ENCODE results near the gene MARF1. TPM values are rescaled to one million over a fixed set of nuclear protein-coding genes. Genes with fewer than 3 reads are reported as not detected.

Gene MARF1, protein sequence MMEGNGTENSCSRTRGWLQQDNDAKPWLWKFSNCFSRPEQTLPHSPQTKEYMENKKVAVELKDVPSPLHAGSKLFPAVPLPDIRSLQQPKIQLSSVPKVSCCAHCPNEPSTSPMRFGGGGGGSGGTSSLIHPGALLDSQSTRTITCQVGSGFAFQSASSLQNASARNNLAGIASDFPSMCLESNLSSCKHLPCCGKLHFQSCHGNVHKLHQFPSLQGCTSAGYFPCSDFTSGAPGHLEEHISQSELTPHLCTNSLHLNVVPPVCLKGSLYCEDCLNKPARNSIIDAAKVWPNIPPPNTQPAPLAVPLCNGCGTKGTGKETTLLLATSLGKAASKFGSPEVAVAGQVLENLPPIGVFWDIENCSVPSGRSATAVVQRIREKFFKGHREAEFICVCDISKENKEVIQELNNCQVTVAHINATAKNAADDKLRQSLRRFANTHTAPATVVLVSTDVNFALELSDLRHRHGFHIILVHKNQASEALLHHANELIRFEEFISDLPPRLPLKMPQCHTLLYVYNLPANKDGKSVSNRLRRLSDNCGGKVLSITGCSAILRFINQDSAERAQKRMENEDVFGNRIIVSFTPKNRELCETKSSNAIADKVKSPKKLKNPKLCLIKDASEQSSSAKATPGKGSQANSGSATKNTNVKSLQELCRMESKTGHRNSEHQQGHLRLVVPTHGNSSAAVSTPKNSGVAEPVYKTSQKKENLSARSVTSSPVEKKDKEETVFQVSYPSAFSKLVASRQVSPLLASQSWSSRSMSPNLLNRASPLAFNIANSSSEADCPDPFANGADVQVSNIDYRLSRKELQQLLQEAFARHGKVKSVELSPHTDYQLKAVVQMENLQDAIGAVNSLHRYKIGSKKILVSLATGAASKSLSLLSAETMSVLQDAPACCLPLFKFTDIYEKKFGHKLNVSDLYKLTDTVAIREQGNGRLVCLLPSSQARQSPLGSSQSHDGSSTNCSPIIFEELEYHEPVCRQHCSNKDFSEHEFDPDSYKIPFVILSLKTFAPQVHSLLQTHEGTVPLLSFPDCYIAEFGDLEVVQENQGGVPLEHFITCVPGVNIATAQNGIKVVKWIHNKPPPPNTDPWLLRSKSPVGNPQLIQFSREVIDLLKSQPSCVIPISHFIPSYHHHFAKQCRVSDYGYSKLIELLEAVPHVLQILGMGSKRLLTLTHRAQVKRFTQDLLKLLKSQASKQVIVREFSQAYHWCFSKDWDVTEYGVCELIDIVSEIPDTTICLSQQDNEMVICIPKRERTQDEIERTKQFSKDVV (N-terminal part only)
- 12.0 and 13.5 TPM in 2 replicates for total RNA-seq

DNA sequence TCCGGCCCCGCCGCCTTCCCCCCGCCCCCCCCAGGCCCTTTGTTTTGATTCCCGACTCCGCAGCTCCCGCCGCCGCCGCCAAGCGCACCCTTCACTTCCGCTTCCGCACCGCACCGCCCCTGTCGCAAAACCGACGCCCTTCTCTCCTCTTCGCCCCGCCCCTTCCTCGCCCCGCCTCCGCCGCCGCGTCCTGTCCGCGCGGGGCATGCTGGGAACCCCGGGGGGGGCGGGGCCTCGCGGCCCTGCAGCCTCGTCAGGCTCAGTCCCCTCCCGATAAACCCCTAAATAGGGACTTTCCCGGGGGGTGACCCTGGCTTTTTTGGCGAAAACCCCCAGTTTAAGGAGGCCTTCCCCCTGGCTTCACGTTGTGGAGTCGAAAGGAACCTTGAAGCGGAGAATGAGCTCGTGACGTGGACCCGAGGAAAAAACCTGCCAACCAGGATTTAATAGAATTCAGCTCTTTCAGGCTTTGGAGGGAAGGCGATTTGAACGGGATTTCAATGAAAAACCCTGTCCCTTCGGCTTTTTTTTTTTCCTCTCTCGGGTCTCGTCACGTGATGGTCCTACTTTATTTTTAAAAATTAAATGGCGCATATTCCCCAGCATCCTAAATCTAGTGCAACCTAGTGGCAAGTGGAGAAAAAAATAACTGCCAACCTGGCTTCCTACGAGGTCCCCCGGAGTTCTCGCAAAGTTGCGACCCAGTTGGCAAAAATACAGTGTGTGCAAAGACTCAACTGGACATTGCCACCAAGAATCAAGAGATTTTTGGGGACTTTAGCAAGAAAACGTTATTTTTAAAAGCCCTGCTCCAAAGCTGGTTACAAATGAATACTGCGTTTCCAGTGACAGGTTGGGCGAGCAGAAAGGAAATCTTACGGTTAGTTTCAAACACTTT, at the start of gene MARF1:
TSS of gene MARF1 (minus strand) at position 107 of the 898 bp plus-strand sequence. CDS start 3,921 bp downstream, outside the sequence.

DNA sequence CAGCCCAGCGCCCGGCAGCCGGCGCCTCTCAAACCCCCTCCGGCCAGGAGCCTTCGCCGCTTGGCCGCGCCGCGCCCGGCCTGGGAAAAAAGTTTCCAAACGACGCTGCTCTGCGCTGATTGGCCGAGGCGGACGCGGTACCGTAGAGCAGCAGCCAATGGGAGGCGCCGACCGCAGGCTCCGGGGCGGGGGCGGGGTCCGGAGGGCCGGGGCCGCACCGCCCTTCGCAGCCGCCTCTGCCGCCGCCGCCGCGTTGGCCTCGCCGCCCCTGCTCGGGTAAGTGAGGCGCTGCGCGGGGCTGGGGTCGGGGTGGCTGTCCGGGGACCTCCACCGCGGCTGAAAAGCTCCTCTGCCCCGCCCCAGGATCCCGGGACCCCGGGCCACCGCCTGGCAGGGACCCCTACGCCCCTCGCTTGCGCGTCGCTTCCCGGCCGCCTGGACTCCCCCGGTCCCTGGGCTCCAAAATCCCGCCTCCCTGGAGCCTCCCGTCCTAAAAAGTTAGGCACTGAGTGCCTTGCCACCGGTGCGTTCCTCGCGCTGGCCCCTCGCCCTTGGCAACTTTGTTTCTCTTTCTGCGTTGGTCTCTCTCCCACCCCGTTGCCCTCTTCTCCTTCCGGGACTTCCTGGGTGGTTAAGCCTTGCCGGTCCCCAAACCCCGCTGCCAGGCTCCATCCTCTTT, 7.2 kb upstream of the MARF1 start, which contains the start of gene NDE1:
TSS of gene NDE1 (plus strand) at position 227 of the 679 bp plus-strand sequence. CDS start 14,534 bp downstream, outside the sequence.

Other genes starting within 250 kb of the MARF1 start
- gene MPV17L, start 247.4 kb downstream of the MARF1 start, total RNA-seq: 0.09 and 0.18 TPM in 2 replicates
- 15.8 and 22.0 TPM in 2 replicates for gene BMERB1, start 208.6 kb downstream of the MARF1 start, total RNA-seq
- gene NDE1, start 7.1 kb upstream of the MARF1 start, total RNA-seq: 33.6 and 40.5 TPM in 2 replicates
- under 0.01 TPM in 2 replicates for gene MYH11, start 213.9 kb upstream of the MARF1 start, total RNA-seq
- 17.9 and 18.0 TPM in 2 replicates for gene CEP20, start 245.4 kb upstream of the MARF1 start, total RNA-seq